Erythroblast (primary cell): ENCODE data around the gene TAS1R2.

ENCODE experiments used
- GATA1 ChIP-seq: IDR thresholded peaks from 2 replicates; pipeline ENCODE4 v1.6.1; 2011; ENCODE audit warnings: low read depth, mild to moderate bottlenecking, control low read depth, low read length, moderate library complexity
- POLR2A ChIP-seq: IDR thresholded peaks from 2 replicates; pipeline ENCODE4 v1.6.1; 2011; ENCODE audit warnings: mild to moderate bottlenecking, low read length

- TF ChIP-seq POLR2A (no peak), GATA1 (no peak)
Measured at GRCh38 chr1:18852501-18852900, 7.0 kb downstream of the TAS1R2 start.
